ENCODE data around the gene ZNF619.
A peak's percentile ranks its signal among the peaks of the same experiment; 100 is the strongest.

The ZNF619 gene

DNA sequence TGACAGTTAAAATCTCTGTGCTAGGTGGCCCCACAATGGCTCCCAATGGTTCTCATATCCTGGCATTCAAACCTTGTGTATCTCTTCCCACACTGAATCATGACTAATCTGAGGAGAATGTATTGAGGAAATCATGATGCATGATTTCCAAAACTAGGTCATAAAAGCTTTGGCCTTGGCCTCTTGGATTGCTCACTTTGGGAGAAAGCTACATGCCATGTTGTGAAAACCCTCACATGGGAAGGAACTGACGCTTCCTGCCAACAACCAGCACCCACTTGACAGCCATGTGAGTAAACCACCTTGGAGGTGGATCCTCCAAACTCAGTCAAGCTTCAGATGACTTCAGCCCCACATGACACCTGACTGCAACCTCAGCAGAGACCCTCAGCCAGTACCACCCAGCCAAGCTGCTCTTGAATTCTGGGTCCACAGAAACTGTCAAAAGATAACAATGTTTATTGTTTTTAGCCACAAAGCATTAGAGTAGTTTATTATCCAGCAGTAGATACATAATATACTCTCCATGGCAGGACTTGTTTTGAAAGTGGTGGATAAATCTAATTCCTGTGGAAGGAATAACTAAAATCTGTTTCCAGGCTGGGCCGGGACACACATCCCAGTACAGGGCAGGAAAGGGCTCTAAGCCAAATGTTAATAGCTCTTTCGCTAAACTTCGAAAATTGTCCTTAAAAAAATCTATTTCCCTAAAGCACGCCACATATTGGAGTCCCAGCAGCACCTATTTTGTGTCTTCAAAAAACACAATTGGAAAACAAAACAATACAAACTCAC is 27.9 kb downstream of the ZNF619 start:
- peak; percentile 63 for DNase-seq (ENCODE audit: low spot score)
- TF ChIP-seq, protein P1, sequence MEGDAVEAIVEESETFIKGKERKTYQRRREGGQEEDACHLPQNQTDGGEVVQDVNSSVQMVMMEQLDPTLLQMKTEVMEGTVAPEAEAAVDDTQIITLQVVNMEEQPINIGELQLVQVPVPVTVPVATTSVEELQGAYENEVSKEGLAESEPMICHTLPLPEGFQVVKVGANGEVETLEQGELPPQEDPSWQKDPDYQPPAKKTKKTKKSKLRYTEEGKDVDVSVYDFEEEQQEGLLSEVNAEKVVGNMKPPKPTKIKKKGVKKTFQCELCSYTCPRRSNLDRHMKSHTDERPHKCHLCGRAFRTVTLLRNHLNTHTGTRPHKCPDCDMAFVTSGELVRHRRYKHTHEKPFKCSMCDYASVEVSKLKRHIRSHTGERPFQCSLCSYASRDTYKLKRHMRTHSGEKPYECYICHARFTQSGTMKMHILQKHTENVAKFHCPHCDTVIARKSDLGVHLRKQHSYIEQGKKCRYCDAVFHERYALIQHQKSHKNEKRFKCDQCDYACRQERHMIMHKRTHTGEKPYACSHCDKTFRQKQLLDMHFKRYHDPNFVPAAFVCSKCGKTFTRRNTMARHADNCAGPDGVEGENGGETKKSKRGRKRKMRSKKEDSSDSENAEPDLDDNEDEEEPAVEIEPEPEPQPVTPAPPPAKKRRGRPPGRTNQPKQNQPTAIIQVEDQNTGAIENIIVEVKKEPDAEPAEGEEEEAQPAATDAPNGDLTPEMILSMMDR (conservative IDR thresholded peaks at IDR 0.05; ENCODE audit: low read depth) = no peak
- CTCF ChIA-PET = interaction anchor here (0.6 kb wide), 1 partner anchor 115 kb away, joined by 4 read pairs; no protein-coding TSS in a partner anchor
- H3K27ac ChIP-seq = peak overlapping the region; percentile 36; the same call in 1 of the 2 replicates
- POLR2A ChIA-PET (ENCODE audit: low non-redundant PET) = no interaction called here

DNA sequence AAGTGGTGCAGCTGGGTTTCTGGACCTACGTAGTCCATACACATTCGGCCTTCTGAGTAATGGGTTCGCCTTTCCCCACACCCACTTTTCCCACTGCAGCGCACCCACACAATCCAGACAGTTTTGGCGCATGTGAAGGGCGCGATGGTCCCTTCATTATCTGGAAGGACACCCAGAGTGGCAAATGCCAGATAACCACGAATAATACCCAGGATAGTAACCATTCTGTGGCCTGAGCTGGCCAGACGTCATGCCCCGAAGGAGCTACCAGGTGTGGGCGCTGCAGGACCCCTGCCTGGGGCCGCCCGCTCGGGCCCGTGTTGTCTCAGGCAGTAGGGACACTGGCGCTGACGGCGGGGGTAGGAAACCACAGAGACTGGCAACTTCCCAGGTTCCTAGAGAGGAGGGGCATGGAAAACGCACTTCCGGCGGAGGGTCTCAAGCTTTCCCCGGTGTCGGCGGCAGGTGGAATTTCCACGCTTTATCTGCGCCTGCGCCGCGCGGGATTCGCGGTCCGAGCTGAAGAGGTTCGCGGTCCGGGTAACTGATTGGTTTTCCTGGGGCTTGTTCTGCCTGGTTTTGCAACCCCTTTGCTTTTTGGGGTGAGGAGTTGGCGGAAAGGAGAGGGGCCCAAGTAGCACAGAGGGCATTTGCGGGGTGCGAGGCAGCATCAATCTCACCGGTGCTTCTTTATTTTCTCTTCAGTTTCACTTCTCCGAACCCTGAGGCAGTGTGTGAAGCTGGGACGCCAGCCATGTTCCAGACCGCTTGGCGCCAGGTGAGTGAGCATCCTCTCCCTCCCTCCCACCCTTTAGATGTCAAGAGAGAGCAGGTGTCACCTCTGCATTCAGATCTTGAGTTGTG is 28.9 kb downstream of the ZNF619 start, which contains the start of gene ZNF620:
TSS of gene ZNF620 (plus strand) at position 441 of the 864 bp plus-strand sequence. CDS start at position 755, 314 bp downstream.
- POLR2A ChIA-PET (ENCODE audit: low non-redundant PET) = no interaction called here
- DNase-seq (ENCODE audit: low spot score) = peak; percentile 4
- CTCF ChIA-PET = interaction anchor here (0.6 to 0.7 kb wide), 2 partner anchors 43 to 630 kb away, joined by 3 read pairs; no protein-coding TSS in a partner anchor
- TF ChIP-seq, protein P1 (conservative IDR thresholded peaks at IDR 0.05; ENCODE audit: low read depth) = peak; percentile 33
- H3K27ac ChIP-seq = peak within 1 kb of the TSS; percentile 36

DNA sequence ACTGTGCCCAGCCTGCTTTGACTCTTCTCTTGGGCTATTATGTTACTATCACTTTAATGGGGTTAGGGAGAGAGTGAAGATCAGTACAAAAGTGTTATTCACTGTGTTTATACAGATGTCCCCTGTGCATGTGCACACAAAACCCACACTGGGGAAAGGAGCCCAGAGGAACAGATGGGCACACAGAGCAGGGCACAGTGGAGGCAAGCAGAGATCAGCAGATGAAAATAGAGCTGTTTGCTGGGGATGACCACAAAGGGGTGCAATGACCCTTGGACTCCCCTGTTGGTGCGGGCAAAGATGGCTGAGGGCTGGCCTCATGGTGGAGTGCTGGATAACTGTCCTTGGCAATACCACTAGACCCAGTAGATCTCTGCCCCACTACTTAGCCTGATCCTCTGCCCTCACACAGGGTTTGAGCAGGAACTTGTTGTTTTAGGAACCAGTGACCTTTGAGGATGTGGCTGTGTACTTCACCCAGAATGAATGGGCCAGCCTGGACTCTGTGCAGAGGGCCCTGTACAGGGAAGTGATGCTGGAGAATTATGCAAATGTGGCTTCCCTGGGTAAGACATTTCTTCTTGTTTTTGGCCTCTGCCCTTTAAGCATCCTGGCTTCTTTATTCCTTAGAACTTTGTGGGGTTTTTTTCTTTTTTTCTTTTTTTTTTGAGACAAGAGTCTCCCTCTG is 34.3 kb downstream of the ZNF619 start:
- ChIA-PET CTCF (no interaction called here), POLR2A (ENCODE audit: low non-redundant PET) (no interaction called here)
- TF ChIP-seq, protein P1 (conservative IDR thresholded peaks at IDR 0.05; ENCODE audit: low read depth) = no peak
- no peak overlapping the region for H3K27ac ChIP-seq
- DNase-seq (ENCODE audit: low spot score) = no peak

DNA sequence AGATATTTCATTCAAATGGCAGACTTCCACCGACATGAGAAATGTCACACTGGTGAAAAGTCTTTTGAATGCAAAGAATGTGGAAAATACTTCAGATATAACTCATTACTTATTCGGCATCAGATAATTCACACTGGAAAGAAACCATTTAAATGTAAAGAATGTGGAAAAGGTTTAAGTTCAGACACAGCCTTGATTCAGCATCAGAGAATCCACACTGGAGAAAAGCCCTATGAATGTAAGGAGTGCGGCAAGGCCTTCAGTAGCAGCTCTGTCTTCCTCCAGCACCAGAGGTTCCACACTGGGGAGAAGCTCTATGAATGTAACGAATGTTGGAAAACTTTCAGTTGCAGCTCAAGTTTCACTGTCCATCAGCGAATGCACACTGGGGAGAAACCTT is 39.3 kb downstream of the ZNF619 start:
- no peak overlapping the region for H3K27ac ChIP-seq
- TF ChIP-seq, protein P1 (conservative IDR thresholded peaks at IDR 0.05; ENCODE audit: low read depth) = no peak
- ChIA-PET POLR2A (ENCODE audit: low non-redundant PET) (no interaction called here), CTCF (no interaction called here)
- DNase-seq (ENCODE audit: low spot score) = no peak

DNA sequence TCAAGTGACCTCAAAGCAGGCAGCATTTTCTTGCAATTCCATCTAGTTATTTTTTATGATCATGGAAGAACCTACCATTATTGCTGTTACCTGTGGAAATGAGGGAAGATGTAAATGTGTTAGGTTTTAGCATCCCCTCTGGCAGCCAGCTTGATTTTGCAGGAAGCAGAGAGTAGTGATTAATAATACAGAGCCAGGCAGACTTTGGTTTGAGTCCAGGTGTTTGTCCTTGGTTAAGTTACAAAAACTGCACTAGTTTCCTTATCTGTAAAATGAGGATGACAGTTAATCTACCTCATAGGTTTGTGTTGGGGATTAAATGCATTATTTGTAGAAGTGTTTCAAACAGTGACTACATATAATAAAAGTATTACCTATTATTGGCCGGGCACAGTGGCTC is 41.1 kb downstream of the ZNF619 start:
- CTCF ChIA-PET = no interaction called here

More for the DNA sequence above, 41.1 kb downstream of the ZNF619 start:
- no peak overlapping the region for H3K27ac ChIP-seq
- TF ChIP-seq, protein P1 (conservative IDR thresholded peaks at IDR 0.05; ENCODE audit: low read depth) = no peak
- no peak for DNase-seq (ENCODE audit: low spot score)
- POLR2A ChIA-PET (ENCODE audit: low non-redundant PET) = no interaction called here

Measured in RWPE1 (cell line).